GM18867 (cell line): Measurements from ENCODE around the gene KCNMA1.

Experiments used
- ATAC-seq: cut with Tn5 transposase; IDR thresholded peaks from one replicate; pipeline ENCODE4 v1.9.1; 2021; ENCODE audit warnings: mild to moderate bottlenecking, moderate library complexity; ENCODE audit not compliant: unreplicated experiment

Gene KCNMA1

DNA sequence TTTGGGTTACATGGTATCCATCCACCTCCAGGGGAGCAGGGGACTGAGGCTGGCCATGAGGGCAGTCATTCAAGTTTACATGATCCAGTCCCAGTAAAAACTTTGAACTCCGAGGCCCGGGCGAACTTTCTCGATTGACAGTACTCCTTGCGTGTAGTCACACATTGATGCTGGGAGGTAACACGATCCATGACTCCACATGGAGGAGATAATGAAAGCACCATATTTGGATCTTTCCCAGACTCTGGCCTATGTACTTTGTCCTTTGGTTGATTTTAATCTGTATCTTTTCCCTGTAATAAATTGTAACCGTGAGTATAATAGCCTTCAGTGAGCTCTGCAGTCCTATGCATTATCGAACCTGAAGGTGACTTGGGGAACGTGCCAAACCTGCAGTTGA is 401.6 kb downstream of the KCNMA1 start:
- ATAC-seq = no peak

GRCh38 chr10:77234599-77234998 is 403.0 kb downstream of the KCNMA1 start:
- ATAC-seq = no peak

GRCh38 chr10:77233466-77233865 is 404.1 kb downstream of the KCNMA1 start:
- no peak for ATAC-seq

GRCh38 chr10:77231884-77232610 is 405.6 kb downstream of the KCNMA1 start:
- ATAC-seq = no peak

- ATAC-seq = no peak
These were observed 406.2 kb downstream of the KCNMA1 start for GRCh38 chr10:77231375-77231774.

DNA sequence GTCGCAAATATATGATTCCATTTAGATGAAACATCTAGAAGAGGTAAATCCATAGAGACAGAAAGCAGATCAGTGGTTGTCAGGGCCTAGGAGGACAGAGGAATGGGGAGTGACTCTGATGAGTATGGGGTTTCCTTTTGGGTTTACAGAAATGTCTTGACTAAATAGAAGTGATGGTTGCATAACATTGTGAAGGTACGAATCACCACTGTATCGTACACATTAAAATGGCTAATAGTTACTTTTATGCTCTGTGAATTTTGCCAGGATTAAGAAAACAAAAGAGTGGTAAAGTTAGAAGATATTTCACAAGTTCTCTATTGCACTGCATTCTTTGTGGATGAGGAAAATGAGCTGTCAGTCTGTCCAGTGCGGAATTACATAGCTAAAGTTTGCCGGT is 407.4 kb downstream of the KCNMA1 start:
- no peak for ATAC-seq

- no peak for ATAC-seq
These were observed 407.9 kb downstream of the KCNMA1 start for GRCh38 chr10:77229704-77230103.

DNA sequence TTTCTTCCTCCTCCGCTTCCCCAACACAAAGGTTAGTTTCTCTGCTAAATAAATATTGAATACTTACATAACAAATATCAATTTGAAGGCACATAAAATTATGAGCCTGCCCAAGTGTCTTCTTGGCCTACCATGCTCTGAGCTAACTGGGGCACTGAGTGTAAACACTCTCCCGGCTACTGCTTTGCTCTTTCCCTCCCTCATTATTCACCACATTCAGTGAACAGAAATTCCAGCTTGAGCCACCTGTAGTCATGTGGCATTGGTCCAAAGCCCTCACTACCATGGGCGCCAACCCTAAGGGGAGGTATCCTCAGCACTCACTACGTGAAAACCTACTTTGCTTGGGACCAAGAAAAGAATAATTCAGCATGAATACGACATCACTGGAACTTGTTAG is 409.0 kb downstream of the KCNMA1 start:
- ATAC-seq = no peak

DNA sequence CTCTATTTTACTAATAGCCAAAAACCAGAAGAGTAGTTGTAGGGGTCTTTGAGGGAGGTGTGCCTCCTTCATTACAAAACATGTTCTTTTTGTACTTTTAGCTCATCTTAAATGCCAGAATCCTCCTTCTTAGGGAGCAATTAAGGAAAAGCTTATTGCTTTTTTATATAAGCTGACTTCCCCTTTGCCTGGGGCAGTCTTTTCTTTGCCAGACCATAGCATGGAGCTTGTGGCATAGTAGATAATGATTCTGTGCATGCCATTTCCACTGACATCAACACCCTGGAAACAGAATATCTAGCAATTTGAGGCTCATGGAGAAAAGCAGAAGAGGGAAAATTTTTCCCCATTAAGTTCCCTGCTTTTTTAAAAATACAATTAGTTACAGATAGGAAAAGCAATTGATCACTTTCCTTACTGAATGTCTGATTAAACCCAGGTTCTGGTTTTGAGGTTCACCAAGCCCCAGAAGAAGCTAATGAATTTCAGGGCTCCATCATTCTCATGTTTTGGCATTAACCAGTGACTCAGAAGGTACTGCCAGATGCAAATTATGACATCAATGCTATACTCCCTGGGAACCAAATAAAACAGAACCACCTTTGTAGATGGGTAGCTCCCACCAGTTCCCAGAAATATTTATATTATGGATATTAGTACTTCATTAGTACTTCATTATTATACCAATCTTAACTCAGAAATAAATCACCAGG is 410.6 kb downstream of the KCNMA1 start:
- no peak for ATAC-seq

DNA sequence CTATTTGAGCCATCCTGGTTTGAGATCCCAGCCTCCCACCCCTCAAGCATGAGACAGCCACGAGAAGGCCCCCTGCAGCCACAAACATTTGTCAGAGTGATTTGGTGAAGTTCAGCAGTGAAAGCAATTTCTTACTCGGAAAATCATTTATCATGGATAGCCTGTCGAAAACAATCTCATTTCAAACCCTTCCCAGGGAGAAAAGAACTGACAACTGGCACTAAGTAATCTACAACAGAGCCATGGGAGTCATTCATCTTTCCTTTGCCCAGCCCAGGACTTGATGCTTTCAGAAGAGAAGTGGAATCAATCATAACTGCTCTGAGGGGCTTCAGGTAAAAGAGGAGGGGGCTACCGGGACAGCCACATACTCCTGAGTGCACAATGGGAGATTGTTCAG is 411.2 kb downstream of the KCNMA1 start:
- no peak for ATAC-seq

DNA sequence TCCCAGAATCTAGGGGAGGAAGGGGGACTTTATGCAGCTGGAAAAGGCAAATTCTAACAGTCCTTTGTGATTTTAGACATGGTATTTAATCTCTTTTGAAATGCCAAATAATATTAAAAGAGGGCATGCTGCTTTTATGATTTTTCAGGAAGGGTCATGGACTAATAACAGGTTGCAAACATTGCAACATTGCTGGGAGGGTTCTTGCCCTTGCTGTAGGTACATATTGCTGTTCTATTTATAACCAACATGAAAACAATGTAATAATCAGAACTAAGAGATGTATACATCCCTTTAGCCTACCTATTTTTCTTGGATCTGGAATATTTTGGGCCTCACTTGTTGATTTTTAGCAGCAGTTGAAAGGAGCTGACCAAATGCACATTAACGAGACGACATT is 411.6 kb downstream of the KCNMA1 start:
- ATAC-seq = no peak

- ATAC-seq = no peak
These were observed 413.8 kb downstream of the KCNMA1 start for GRCh38 chr10:77223526-77224460.

DNA sequence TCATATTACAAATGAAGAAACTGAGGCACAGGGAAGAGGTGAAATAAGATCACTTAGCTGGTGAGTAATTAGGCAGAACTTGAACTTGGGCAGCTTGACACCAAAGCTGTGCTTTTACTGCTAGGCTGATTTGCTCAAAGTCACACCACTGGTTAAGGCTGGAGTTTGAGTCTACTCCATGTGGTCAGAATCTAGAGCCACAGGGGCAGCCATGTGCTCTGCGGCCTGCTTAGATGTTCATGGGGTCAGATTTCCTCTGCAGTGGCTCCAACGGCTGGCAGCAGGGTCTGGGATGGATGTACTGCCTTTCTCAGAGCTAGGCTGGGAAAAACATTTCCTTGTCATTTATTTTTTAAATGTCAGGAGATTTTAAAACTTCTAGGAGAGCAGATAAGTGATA is 417.5 kb downstream of the KCNMA1 start:
- ATAC-seq = no peak

DNA sequence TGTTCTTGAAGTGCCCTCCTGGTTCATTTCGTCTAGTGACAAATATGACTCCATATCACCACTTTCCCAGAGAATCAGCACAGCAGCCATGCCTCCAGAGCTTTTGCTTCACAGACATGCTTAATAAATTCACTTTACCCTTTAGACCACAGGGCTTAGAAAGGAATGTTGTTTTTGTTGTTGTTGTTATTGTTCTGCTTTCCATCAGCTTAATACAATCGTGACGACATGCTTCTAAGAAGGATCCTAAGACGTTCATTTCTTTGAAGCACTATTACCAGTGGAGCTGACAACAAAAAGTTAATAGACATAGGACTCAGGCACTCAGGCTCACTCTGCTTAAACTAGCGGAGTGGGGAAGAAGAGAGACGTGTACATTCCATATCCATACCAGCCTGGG is 418.6 kb downstream of the KCNMA1 start:
- no peak for ATAC-seq

GRCh38 chr10:77214799-77215198 is 422.8 kb downstream of the KCNMA1 start:
- ATAC-seq = no peak

DNA sequence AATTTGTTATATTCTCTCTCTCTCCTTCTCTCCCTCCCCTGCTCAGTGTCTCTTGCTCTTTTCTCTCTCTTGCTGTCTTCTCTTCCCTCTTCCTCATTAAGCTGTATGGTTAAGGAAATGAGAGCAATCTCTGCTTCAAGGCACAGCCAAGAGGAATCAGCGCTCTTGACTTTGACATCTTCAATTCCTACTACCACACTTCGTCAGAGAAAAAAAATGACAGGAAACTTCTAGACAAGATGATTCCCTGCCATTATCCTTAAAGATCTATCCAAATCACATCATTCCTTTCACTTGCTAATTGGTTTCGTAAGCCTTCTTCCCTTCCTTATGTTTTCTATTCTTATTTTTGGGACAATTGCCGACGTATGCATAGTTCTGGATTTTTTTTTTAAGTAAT is 425.0 kb downstream of the KCNMA1 start:
- no peak for ATAC-seq

GRCh38 chr10:77210645-77211044 is 427.0 kb downstream of the KCNMA1 start:
- no peak for ATAC-seq

DNA sequence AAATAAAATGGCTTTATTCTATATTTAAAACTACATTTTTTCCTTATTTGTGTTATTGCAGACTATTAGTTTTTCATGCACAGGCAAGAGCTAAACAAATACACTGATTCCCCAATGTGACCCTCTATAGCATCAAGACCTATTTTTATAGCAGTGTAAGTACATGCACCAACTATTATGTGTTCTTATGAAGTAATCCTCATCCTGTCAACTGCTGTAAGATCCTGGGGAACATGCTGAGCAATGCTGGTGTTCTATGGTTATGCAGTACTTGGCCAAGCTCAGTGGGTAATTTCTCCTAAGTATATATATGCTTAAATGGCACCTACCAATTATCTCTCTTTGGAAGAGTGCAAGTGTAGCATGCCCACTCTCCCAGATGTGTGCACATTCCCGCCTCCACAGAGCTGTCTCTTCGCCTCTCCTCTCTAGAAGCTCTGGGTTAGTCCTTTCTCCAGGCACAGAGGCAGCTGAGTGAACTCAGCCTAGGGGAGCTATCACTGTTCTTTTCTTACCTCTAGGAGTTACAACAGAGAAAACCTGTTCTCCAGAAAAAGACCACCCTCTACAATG is 428.8 kb downstream of the KCNMA1 start:
- no peak for ATAC-seq

- no peak for ATAC-seq
These were observed 429.8 kb downstream of the KCNMA1 start for GRCh38 chr10:77207828-77208185.

GRCh38 chr10:77207182-77207827 is 430.3 kb downstream of the KCNMA1 start:
- ATAC-seq = no peak

GRCh38 chr10:77205135-77205534 is 432.5 kb downstream of the KCNMA1 start:
- ATAC-seq = no peak
